Measurements from ENCODE around the gene IFNG-AS1.

The IFNG-AS1 gene

GRCh38 chr12:67989184-67989920 is at the start of gene IFNG-AS1:
Gene IFNG-AS1, plus strand, starts transcription at chr12:67989447.
- DNase-seq = no peak

GRCh38 chr12:67939611-67940010 is 49.6 kb upstream of the IFNG-AS1 start:
- peak; percentile 32 for DNase-seq

- DNase-seq = no peak
These were observed 48.4 kb upstream of the IFNG-AS1 start for GRCh38 chr12:67940780-67941243.

- peak; percentile 39 for DNase-seq
These were observed 46.5 kb upstream of the IFNG-AS1 start for GRCh38 chr12:67942724-67943123.

- peak; percentile 57 for DNase-seq
These were observed 45.9 kb upstream of the IFNG-AS1 start for GRCh38 chr12:67943141-67943892.

GRCh38 chr12:67944093-67944492 is 45.2 kb upstream of the IFNG-AS1 start:
- no peak for DNase-seq

- DNase-seq = no peak
These were observed 36.5 kb upstream of the IFNG-AS1 start for GRCh38 chr12:67952787-67953186.

- DNase-seq = no peak
These were observed 31.9 kb upstream of the IFNG-AS1 start for GRCh38 chr12:67957383-67957782.

GRCh38 chr12:67958187-67958586 is 31.1 kb upstream of the IFNG-AS1 start:
- DNase-seq = no peak

- no peak for DNase-seq
These were observed 24.8 kb upstream of the IFNG-AS1 start for GRCh38 chr12:67964456-67964855.

- DNase-seq = no peak
These were observed 22.7 kb upstream of the IFNG-AS1 start for GRCh38 chr12:67966560-67966959.

GRCh38 chr12:67968321-67968720 is 20.9 kb upstream of the IFNG-AS1 start:
- no peak for DNase-seq

GRCh38 chr12:67968725-67969124 is 20.5 kb upstream of the IFNG-AS1 start:
- DNase-seq = no peak

GRCh38 chr12:67969134-67969802 is 20.0 kb upstream of the IFNG-AS1 start:
- DNase-seq = no peak

GRCh38 chr12:67977668-67978067 is 11.6 kb upstream of the IFNG-AS1 start:
- DNase-seq = no peak

GRCh38 chr12:67980391-67980790 is 8.9 kb upstream of the IFNG-AS1 start:
- DNase-seq = no peak

- DNase-seq = no peak
These were observed 7.7 kb upstream of the IFNG-AS1 start for GRCh38 chr12:67981287-67982162.

- no peak for DNase-seq
These were observed 7.1 kb upstream of the IFNG-AS1 start for GRCh38 chr12:67982164-67982563.

GRCh38 chr12:67986632-67987031 is 2.6 kb upstream of the IFNG-AS1 start:
- no peak for DNase-seq

- DNase-seq = no peak
These were observed 636 bp upstream of the IFNG-AS1 start for GRCh38 chr12:67988601-67989021.

- DNase-seq = no peak
These were observed 1.9 kb downstream of the IFNG-AS1 start for GRCh38 chr12:67991158-67991557.

- DNase-seq = no peak
These were observed 3.9 kb downstream of the IFNG-AS1 start for GRCh38 chr12:67993143-67993542.

- DNase-seq = no peak
These were observed 4.8 kb downstream of the IFNG-AS1 start for GRCh38 chr12:67994046-67994445.

Measured in right hindlimb (tissue), 1 donor.